GM18520 (cell line): Measurements from ENCODE around the gene CGB7.
"Not testable (repeated sequence)": the region's sequence is repeated elsewhere in the genome, so short reads cannot be mapped to it uniquely, and the experiment has no call there.

Experiments
- ATAC-seq: cut with Tn5 transposase; IDR thresholded peaks from one replicate; pipeline ENCODE4 v1.9.1; 2021; ENCODE audit not compliant: unreplicated experiment

Gene CGB7

DNA sequence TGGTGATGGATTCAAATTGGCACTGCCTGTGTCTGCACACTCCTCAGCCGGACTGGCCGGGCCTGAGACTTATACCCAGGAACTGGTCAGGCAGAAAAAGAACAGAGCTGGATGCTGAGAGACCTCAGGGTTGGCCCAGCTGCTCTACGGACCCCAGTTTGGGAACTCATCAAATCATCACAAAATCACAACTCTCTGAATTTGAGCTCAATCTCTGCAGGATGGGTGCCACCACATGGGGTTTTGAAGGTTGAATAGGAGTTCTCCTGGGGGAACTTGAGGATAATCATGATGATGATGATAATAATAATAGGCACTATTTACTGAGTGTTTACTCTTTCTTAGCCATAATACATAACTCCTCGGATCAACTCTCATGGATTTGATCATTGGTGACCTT, 14.9 kb downstream of the CGB7 start:
- not testable (repeated sequence) for ATAC-seq

- ATAC-seq: no peak
Observed at GRCh38 chr19:49042177-49042576, 15.4 kb downstream of the CGB7 start.

DNA sequence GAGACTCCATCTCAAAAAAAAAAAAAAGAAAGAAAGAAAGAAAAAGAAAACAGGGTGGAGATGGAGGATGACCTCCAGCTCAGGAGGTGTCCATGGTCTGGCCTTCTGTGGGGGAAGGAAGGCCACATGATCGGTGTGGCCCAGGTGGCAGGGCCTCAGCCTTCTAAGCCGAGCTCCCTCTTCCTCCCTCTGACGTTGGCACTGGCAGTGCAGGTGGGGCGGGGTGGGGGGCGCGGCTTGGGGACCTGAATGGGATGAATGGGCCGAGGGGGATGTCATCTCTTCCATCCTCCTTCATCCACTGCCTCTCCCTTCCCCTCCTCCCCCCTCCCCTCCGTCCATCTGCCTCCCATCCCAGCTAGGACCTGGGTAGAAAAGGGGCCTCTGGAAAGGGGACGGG, 17.8 kb downstream of the CGB7 start:
- ATAC-seq: not testable (repeated sequence)

DNA sequence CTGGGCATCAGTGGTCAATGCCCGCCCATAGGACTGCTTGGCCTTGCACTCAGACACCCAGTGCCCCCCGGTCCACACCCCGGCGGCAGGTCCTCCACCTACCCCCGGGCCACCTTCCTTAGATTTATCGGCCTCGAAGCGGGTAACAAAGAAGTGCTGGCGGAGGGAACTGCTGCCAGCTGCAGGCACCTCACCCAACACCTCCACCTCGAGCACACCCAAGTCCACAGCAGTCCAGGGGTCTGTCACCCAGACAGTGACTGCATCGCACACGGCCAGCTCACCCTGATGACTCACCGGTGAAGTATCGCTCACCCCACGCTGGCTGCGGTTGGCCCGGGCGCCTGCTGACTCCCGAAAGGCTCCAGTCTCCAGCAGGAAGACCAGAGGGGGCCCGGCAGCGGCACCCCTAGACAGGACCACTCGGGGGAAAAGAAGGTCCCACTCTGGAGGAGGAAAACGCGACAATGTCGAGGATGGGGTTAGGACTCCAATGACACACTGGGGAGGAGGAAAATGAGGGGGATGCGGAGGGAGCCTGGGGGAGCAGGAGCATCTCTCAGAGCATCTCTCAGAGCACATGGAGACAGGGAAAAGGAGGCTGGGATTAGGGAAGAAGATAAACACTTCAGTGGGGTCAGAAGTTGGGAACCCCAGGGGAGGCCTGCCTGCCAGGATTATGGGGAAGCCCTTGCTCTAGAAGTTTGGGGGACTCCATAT, 18.8 kb downstream of the CGB7 start:
- not testable (repeated sequence) for ATAC-seq

- not testable (repeated sequence) for ATAC-seq
Observed at GRCh38 chr19:49038111-49038510, 19.4 kb downstream of the CGB7 start.

DNA sequence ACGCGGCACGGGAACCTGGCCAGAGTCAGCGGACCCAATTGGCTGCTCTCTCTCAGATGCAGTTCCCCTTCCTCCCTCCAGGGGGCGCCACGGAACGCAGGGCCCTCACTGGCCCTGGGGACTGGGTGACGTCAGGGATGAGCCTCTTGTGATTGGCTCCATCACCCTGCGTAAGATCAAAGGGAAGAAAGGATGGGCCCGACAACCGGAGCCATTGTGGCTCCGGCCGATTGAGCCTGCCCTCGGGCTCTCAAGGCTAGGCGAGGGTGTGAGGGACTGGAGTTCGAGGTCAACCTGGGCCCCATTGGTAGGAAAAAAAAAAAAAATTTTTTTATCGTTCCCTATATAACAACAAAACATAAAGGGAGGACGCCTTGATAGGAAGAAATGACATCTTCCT, 20.7 kb downstream of the CGB7 start, which contains the start of gene CGB1:
CGB1 (minus strand) TSS at position 81 of the 400 bp plus-strand sequence. CDS start 184 bp downstream, outside the sequence.
- ATAC-seq: not testable (repeated sequence)

DNA sequence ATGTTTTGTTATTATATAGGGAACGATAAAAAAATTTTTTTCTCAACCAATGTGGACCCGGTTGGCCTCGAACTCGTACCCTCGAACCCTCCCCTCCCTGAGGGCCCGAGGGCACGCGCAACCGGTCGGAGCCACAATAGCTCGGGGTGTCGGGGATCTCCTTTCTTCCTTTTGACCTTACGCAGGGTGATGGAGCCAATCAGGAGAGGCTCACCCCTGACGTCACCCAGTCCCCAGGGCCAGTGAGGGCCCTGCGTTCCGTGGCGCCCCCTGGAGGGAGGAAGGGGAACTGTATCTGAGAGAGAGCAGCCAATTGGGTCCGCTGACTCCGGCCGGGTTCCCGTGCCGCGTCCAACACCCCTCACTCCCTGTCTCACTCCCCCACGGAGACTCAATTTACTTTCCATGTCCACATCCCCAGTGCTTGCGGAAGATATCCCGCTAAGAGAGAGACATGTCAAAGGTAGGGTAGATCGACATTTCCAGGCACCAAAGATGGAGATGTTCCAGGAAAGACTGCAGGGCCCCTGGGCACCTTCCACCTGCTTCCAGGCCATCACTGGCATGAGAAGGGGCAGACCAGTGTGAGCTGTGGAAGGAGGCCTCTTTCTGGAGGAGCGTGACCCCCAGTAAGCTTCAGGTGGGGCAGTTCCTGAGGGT, 25.8 kb downstream of the CGB7 start, which contains the start of gene CGB2:
CGB2 (plus strand) TSS at position 249 of the 660 bp plus-strand sequence; CDS start at position 455, 206 bp downstream.
- not testable (repeated sequence) for ATAC-seq

DNA sequence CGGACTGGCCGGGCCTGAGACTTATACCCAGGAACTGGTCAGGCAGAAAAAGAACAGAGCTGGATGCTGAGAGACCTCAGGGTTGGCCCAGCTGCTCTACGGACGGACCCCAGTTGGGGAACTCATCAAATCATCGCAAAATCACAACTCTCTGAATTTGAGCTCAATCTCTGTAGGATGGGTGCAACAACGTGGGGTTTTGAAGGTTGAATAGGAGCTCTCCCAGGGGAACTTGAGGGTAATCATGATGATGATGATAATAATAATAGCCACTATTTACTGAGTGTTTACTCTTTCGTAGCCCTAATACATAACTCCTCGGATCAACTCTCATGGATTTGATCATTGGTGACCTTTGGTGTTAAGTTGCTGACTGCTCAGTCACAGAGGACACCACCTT, 27.2 kb downstream of the CGB7 start:
- not testable (repeated sequence) for ATAC-seq

GRCh38 chr19:49029749-49030148, 27.8 kb downstream of the CGB7 start:
- ATAC-seq: not testable (repeated sequence)

- ATAC-seq: not testable (repeated sequence)
Observed at GRCh38 chr19:49028686-49029085, 28.9 kb downstream of the CGB7 start.

GRCh38 chr19:49025599-49025998, 31.9 kb downstream of the CGB7 start:
- ATAC-seq: not testable (repeated sequence)

GRCh38 chr19:49025088-49025487, 32.5 kb downstream of the CGB7 start:
- ATAC-seq: not testable (repeated sequence)

DNA sequence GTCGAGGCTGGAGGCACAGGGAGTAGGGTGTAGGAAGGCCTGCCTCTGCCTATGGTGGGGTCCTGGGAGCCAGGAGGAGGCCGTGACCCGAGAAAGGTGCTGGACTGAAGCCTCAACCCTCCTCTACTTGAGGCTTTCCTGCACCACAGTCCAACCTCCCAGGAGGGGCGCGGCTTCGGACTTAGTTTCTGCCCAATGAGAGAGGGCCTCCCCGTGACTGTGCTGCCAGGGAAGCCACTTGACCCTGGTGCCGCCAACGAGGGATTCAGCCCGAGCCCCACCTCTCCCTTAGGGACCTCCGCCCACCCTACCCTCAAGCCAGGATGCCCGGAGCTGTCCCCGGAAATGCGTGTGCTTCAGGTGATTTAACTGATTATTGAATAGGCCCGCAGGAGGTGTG, 33.3 kb downstream of the CGB7 start, which contains the start of gene CGB3:
CGB3 (minus strand) TSS at position 101 of the 400 bp plus-strand sequence. CDS start 362 bp downstream, outside the sequence.
- ATAC-seq: not testable (repeated sequence)

DNA sequence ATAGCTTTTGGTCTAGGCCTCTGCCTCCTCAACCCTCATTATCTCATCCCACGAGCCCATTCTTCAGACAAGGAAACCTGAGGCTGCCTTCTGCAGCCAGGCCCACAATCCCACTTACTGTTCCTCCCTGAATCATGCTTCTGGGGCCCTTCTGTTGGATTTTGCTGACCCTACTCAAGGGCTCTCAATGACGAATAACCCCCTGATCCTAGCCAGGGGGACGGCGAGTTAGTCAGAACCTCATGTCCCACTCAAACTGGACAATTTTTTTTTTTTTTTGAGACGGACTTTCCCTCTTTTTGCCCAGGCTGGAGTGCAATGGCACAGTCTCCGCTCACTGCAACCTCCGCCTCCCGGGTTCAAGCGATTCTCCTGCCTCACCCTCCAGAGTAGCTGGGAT, 35.4 kb downstream of the CGB7 start:
- ATAC-seq: no peak

- ATAC-seq: no peak
Observed at GRCh38 chr19:49020931-49021895, 36.3 kb downstream of the CGB7 start.

GRCh38 chr19:49020342-49020741, 37.2 kb downstream of the CGB7 start:
- ATAC-seq: no peak

- ATAC-seq: no peak
Observed at GRCh38 chr19:49019242-49019932, 38.2 kb downstream of the CGB7 start.

DNA sequence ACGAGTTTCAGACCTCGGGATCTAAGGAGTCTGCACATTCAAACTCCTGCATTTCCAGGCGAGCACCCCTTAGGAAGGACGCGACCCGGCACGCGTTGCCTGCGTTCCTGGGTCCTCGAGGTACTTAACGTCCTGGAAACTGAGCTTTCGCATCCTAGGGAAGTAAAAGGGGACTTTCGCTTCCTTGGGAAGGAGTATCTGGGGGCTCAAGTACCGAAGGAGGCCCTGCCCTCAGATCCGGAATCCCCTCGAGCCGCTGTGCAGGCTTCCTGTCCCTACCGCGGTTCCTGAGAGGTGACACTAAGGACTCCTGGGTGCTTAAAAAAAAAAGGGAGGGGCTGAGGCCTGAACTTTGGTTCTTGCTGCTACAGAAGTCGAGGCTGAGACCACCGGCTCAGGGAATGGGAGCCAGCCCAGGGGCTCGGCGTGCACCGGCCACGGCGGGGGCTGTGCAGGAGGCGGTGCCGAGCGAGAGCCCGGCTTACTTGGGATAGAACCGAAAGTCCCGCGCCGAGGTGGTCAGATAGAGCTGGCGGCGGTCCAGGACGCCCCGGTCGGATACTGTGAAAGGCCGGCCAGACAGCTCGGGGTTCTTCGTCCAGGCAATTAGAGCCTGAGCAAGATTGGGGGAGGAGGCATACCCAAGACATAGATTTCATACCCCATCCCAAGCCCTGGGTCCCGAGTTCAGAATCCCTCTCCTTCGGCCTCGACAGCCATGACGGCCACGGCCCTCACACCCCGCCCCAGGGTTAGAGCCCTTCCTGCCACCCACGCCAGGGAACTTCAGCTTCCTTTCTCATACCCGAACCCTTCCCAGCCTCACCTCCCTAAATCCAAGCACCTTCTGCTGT, 38.9 kb downstream of the CGB7 start:
- not testable (repeated sequence) for ATAC-seq

DNA sequence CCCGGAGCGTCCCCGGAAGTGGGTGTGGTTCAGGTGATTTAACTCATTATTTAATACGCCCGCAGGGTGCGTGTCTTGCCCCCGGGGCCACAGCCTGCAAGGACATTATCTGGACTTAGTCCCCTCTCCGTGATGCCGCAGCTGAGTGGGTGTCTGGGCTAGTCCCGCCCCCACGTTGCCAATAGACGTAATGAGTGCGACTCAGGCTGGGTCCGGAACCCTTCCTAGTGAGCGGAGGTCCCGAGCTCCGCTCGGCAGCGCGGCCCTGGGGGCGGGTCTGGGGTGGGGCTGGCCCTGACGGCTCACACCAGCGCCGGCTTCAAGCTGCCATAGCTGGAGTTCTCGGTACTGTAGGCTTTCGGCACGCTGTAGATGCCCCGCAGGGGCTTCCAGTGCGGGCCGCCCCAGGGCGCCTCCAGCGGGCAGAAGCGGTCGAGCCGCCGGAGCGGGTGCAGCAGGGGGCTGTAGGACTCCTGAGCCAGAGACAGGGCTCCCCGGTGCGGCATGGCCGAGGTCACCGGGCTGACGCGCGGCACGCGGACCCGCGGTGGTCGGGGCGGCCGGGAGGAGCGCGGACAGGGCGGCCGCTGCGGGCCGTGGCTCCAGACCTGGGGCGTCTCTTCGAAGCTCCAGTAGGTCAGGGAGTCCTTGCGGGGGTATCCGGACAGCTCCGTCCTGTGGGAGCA, 39.7 kb downstream of the CGB7 start:
- ATAC-seq: no peak
